HG02870 (cell line): ENCODE measurements around the gene UPB1.
"Not testable (repeated sequence)": the region's sequence is repeated elsewhere in the genome, so short reads cannot be mapped to it uniquely, and the experiment has no call there.

Experiments used
- ATAC-seq: cut with Tn5 transposase; IDR thresholded peaks from one replicate; pipeline ENCODE4 v1.9.1; 2021; ENCODE audit warnings: mild to moderate bottlenecking, moderate library complexity; ENCODE audit not compliant: unreplicated experiment

UPB1 gene

DNA sequence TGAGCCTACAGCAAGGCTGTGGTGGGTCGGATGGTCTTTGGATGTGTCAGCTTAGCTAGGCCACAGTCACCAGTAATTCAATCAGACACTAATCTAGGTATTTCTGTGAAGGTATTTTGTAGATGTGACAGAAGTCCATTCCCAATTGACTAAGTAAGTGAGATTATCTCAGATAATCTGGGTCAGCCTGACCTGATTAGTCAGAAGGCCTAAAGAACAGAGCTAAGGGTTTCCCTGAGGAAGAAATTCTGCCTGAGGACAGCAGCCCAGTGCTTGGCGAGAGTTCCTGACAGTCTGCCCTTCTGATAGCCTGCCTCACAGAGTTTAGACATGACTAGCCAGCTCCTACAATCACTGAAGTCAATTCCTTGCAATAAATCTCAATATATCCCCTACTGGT is 31.1 kb downstream of the UPB1 start:
- ATAC-seq = no peak

GRCh38 chr22:24529898-24530297 is 34.8 kb downstream of the UPB1 start:
- no peak for ATAC-seq

- not testable (repeated sequence) for ATAC-seq
Measured at GRCh38 chr22:24530968-24531367, 35.8 kb downstream of the UPB1 start.

DNA sequence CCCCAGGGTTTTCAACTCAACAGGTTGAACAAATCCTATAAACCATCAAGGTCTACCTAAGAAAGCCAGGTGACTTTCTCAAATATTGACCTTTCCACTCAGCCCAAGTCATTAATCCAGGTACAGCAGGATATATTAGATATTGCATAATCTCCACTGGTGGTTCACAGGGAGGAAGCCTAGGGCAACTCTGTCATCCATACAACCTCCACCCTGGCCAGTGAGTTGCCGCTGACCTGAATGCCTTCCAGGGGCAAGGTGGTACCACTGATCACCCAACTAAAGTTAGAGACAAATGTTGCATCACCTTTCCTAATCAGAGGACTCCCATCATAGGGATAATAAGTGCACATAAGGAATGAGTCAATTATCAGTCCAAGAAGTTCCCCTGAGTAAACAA is 36.9 kb downstream of the UPB1 start:
- ATAC-seq = no peak

DNA sequence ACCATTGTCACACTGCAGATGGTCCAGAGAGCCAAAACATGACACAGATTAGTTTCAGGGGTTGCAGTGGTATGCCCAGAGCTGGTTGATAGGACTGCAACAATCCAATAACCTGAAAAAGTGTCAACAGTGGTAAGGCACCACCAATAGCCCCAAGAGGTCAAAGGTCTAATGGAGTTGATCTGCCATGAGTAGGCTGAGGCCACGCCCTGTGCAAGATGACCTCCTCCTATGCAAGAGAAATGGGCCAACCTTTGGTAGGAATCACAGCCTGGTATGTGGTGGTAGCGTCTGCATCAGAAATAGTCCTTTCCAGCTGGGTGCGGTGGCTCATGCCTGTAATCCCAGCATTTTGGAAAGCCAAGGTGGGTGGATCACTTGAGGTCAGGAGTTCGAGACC is 40.2 kb downstream of the UPB1 start:
- ATAC-seq = no peak

- ATAC-seq = no peak
Measured at GRCh38 chr22:24536089-24536488, 41.0 kb downstream of the UPB1 start.

DNA sequence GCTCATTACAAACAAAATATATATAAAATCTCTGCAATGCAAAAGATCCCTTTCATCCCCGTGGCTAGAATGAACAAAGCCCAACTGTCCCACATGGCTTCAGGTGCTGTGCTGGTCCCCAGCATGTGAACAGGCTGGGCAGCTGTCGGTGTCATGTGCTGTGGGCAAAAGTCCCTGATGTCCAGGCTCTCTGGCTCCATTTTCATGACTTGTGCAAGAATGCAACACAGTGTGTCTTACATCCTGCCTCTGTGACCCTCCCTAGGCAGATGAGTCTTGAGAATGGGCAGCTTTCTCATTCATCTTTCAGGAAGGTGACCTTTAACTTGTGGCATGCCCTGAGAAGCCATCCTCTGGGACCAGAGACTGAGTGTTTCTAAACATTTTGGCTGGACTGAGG is 45.3 kb downstream of the UPB1 start:
- ATAC-seq = no peak

GRCh38 chr22:24541681-24542515 is 46.8 kb downstream of the UPB1 start:
- no peak for ATAC-seq

DNA sequence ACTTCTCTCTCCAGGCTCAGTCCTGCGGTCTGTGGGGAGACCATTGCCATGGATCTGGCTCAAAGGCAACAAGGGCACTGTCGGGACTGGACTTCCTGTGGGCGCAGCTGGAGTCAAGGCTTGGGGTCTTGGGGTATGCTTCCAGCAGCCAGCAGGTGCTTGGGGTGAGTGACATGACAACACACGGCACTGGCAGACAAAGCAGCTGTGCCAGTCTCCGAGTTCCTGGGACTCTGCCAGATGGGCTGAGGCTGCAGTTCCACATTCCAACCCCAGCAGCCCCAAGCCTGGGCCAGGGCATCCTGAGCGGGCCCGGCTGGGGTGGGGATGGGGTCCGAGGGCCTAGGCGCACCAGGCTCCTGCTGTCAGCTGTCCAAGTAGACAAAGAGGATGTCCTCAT is 47.5 kb downstream of the UPB1 start:
- no peak for ATAC-seq

DNA sequence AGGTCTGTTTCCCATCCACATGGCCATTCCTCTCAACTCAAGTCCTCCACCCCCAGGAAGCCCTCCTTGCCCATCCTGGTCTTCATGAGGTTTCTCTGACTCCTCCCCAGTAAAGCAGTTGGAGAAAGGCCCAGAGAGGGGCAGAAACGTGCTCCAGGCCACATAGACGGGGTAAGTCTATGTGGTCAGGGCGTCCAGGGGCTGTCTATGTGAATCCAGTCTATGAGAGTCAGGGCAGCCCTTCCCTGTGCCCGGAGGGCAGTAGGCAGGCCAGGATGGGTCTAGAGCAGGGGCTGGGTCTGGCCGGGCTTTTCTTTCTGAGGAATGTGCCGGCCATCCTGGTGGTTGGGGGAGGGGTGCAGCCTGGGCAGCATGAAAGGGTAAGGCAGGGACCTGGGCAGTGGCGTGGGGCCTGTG is 48.1 kb downstream of the UPB1 start:
- ATAC-seq = no peak

GRCh38 chr22:24543679-24544243 is 48.6 kb downstream of the UPB1 start:
- no peak for ATAC-seq

GRCh38 chr22:24548812-24549211 is 53.7 kb downstream of the UPB1 start:
- no peak for ATAC-seq

- no peak for ATAC-seq
Measured at GRCh38 chr22:24550028-24550901, 55.1 kb downstream of the UPB1 start.

GRCh38 chr22:24550902-24551435 is 55.8 kb downstream of the UPB1 start:
- no peak for ATAC-seq

- ATAC-seq = not testable (repeated sequence)
Measured at GRCh38 chr22:24552503-24553286, 57.6 kb downstream of the UPB1 start.

DNA sequence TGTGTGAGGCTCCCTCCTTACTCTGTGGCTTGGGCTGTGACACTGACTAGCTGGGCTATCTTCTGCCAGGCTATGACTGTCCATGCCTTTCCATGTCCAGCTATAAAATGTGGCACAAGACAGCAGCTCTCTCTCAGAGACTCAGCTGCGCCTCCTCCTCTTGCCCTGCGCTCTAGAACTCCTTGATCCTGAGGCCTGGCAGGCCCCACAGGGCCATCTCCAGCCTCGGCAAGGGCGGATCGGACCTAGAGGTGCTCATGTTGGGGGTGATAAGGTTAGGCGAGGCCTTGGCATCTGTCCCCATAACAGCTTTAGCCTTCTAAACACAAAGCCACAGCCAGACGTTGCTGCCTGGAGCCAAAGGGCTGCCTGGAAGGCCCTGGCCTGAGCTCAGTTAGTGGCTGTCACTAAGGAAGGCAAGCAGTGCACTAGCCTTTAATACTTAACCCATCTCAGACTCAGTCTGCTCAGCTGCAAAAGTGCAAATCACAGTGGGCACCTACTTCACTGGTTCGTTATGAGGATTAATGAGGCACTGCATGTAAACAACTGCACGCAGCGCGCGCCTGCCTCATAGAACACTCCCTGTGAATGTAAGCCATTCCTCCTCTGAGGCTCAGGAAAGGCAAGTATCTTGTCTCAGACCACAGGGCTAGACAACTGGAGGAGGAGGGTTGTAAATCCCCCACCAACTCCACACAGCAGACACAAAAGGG is 58.6 kb downstream of the UPB1 start:
- no peak for ATAC-seq

GRCh38 chr22:24554313-24555164 is 59.4 kb downstream of the UPB1 start, which contains the start of gene GUCD1:
Gene GUCD1, minus strand, starts transcription at chr22:24555138. Its CDS starts 147 bp downstream, at chr22:24554991.
- ATAC-seq = no peak

- peak; percentile 76 for ATAC-seq
Measured at GRCh38 chr22:24555165-24556039, 60.3 kb downstream of the UPB1 start, which contains the start of gene SNRPD3. Gene SNRPD3, plus strand, starts transcription at chr22:24555999. Its CDS starts 1,676 bp downstream, at chr22:24557675.
